ENCODE measurements around the gene KRT36. TPM values are rescaled to one million over a fixed set of nuclear protein-coding genes. Genes with fewer than 3 reads are reported as not detected.

KRT36 gene
- total RNA-seq, 1 donor from 2014 or later = not detected

DNA sequence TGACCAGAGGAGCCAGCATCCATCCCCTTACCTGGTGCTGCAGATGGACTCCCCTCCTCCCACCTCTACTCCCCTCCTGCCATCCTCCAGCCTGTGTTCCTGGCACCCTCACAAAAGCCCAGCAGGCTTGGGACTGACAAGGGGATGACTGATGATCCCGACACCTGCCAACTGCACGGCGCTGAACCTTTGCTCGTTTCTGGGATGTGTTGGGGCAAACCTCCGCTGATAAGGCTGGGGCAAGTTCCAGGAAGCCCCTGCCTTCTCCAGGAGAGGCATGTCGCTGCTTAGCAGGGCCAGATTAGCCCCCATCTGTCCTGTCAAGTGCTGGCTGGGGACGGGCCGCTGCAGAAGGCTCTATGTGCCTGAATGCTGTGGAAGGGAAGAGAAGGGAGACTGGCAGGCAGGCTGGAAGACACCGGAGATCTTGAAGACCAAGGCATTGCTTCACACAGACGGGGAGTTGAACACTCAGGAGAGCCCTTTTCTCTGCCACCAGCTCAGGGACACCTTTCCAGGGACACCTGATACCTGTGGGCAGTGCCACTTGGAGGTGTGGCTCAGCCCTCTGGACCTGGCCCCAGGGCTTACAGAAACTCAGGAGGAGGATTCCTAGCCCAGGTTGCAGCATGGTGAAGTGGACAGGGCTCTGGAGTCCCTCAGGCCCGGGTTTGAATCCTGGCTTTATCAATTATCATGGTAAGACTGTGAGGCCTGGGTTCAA is 30.0 kb upstream of the KRT36 start:
- Histone ChIP-seq H3K4me3 (no peak overlapping the region), H3K4me1 (peaks cover 8% of the 10 kb centered on the region), H3K36me3 (no peaks in the 10 kb centered on the region), H3K27ac (no peak overlapping the region), H4K20me1 (ENCODE audit: low read depth) (peaks cover 16% of the 10 kb centered on the region), H3K27me3 (no peaks in the 10 kb centered on the region), H3F3A (ENCODE audit: low read depth) (peaks cover 31% of the 10 kb centered on the region), H3K9ac (no peak overlapping the region), H2AFZ (replicated peaks) (no peak overlapping the region), H3K4me2 (no peak overlapping the region), H3K79me2 (ENCODE audit: low read depth) (no peaks in the 10 kb centered on the region), H3K9me3 (ENCODE audit: low read depth) (no peaks in the 10 kb centered on the region)
- H3K27ac Mint-ChIP-seq = no peak overlapping the region
- peaks cover 14% of the 10 kb centered on the region for H3K27me3 Mint-ChIP-seq (ENCODE audit: insufficient read depth, low read depth)
- TF ChIP-seq EZH2phosphoT487 (IDR thresholded peaks at IDR 0.05) (no peak), EZH2 (IDR thresholded peaks at IDR 0.05) (no peak)
- TF ChIP-seq, protein P1, sequence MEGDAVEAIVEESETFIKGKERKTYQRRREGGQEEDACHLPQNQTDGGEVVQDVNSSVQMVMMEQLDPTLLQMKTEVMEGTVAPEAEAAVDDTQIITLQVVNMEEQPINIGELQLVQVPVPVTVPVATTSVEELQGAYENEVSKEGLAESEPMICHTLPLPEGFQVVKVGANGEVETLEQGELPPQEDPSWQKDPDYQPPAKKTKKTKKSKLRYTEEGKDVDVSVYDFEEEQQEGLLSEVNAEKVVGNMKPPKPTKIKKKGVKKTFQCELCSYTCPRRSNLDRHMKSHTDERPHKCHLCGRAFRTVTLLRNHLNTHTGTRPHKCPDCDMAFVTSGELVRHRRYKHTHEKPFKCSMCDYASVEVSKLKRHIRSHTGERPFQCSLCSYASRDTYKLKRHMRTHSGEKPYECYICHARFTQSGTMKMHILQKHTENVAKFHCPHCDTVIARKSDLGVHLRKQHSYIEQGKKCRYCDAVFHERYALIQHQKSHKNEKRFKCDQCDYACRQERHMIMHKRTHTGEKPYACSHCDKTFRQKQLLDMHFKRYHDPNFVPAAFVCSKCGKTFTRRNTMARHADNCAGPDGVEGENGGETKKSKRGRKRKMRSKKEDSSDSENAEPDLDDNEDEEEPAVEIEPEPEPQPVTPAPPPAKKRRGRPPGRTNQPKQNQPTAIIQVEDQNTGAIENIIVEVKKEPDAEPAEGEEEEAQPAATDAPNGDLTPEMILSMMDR (IDR thresholded peaks at IDR 0.05) = no peak
- H3K4me1 Mint-ChIP-seq = peaks cover 5% of the 10 kb centered on the region
- no peaks in the 10 kb centered on the region for H3K9me3 Mint-ChIP-seq
- H3K4me3 Mint-ChIP-seq = no peak overlapping the region
- no peaks in the 10 kb centered on the region for H3K36me3 Mint-ChIP-seq
- DNase-seq (ENCODE audit: low spot score) = no peak

- no peaks in the 10 kb centered on the region for H3K9me3 ChIP-seq (ENCODE audit: low read depth)
- no peaks in the 10 kb centered on the region for H3K9me3 Mint-ChIP-seq
- peaks cover 5% of the 10 kb centered on the region for H3K4me1 Mint-ChIP-seq
- no peak within 1 kb of the TSS for H3K4me3 Mint-ChIP-seq
- DNase-seq (ENCODE audit: low spot score) = no peak
- H3K36me3 Mint-ChIP-seq = no peaks in the 10 kb centered on the region
- no peak within 1 kb of the TSS for H3K4me2 ChIP-seq
- TF ChIP-seq, protein P1 (IDR thresholded peaks at IDR 0.05) = no peak
- TF ChIP-seq EZH2phosphoT487 (IDR thresholded peaks at IDR 0.05) (no peak), EZH2 (IDR thresholded peaks at IDR 0.05) (no peak)
- peak within 1 kb of the TSS; percentile 29 for H3K27ac Mint-ChIP-seq
- no peak within 1 kb of the TSS for H3K9ac ChIP-seq
- H4K20me1 ChIP-seq (ENCODE audit: low read depth) = peaks cover 13% of the 10 kb centered on the region
- peaks cover 8% of the 10 kb centered on the region for H3K4me1 ChIP-seq
- peaks cover 18% of the 10 kb centered on the region for H3K27me3 Mint-ChIP-seq (ENCODE audit: insufficient read depth, low read depth)
- H3F3A ChIP-seq (ENCODE audit: low read depth) = peaks cover 27% of the 10 kb centered on the region
- no peak within 1 kb of the TSS for H2AFZ ChIP-seq (replicated peaks)
- H3K79me2 ChIP-seq (ENCODE audit: low read depth) = no peaks in the 10 kb centered on the region
- no peak within 1 kb of the TSS for H3K4me3 ChIP-seq
- no peaks in the 10 kb centered on the region for H3K36me3 ChIP-seq
- H3K27ac ChIP-seq = no peak within 1 kb of the TSS
- no peaks in the 10 kb centered on the region for H3K27me3 ChIP-seq
Measured at GRCh38 chr17:41518789-41519449, 29.2 kb upstream of the KRT36 start, which contains the start of gene KRT15. Gene KRT15, minus strand, starts transcription at chr17:41518890. Its CDS starts 63 bp downstream, at chr17:41518827.

DNA sequence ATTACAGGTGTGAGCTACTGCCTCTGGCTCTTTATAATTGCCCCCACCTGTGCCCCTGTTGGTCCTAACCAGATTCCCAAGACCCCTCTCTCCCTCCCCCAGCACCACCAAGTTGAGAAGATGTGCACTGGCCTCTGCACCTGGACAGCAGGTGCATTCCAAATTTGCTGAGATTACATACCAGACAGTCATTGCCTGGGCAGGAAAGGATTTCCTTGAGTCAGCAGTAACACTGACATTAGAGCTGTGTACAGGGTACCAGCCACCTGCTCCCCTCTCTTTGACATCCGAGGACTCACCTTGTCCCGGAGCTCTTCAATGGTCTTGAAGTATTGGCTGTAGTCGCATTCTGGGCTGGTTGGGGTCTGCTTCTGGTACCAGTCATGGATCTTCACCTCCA is 28.3 kb upstream of the KRT36 start:
- Histone ChIP-seq H2AFZ (replicated peaks) (no peak overlapping the region), H3K4me3 (no peak overlapping the region), H3K27ac (no peak overlapping the region), H3F3A (ENCODE audit: low read depth) (peaks cover 18% of the 10 kb centered on the region), H3K36me3 (no peaks in the 10 kb centered on the region), H3K4me1 (peaks cover 8% of the 10 kb centered on the region), H3K9me3 (ENCODE audit: low read depth) (no peaks in the 10 kb centered on the region), H3K27me3 (no peaks in the 10 kb centered on the region), H3K4me2 (no peak overlapping the region), H3K79me2 (ENCODE audit: low read depth) (no peaks in the 10 kb centered on the region), H4K20me1 (ENCODE audit: low read depth) (peaks cover 7% of the 10 kb centered on the region), H3K9ac (no peak overlapping the region)
- Mint-ChIP-seq H3K4me3 (no peak overlapping the region), H3K36me3 (no peaks in the 10 kb centered on the region), H3K4me1 (peaks cover 5% of the 10 kb centered on the region), H3K27me3 (ENCODE audit: insufficient read depth, low read depth) (peaks cover 15% of the 10 kb centered on the region), H3K9me3 (no peaks in the 10 kb centered on the region), H3K27ac (no peak overlapping the region)
- TF ChIP-seq EZH2 (IDR thresholded peaks at IDR 0.05) = no peak
- TF ChIP-seq EZH2phosphoT487 (IDR thresholded peaks at IDR 0.05) = no peak
- TF ChIP-seq, protein P1 (IDR thresholded peaks at IDR 0.05) = no peak
- DNase-seq (ENCODE audit: low spot score) = no peak

Data from neural progenitor cell (in vitro differentiated cells).